DND-41 (cell line): ENCODE results near the gene TNFRSF19.

Experiments
- ATAC-seq: fragments of 200-7000 bp; cut with Tn5 transposase; 3 replicates; pipeline ENCODE4 v1.9.1; 2021; ENCODE audit warnings: low read depth; ENCODE audit not compliant: insufficient read depth
- DNase-seq: peaks from one replicate; pipeline ENCODE4 v3.0.0-alpha.2; 2020
- H2AFZ ChIP-seq: 2 replicates; pipeline ENCODE4 v1.6.0; 2012; ENCODE audit warnings: low read depth, low read length
- H3K27ac ChIP-seq: 2 replicates; pipeline ENCODE4 v1.5.1; 2012; ENCODE audit warnings: low read length, inconsistent platforms
- H3K27me3 ChIP-seq: fragments of 200-600 bp; sonication (generic); 2 replicates; pipeline ENCODE4 v1.6.0; 2012; ENCODE audit warnings: low read length, mild to moderate bottlenecking, inconsistent platforms; ENCODE audit not compliant: insufficient read depth, poor library complexity
- H3K36me3 ChIP-seq: 2 replicates; pipeline ENCODE4 v1.5.1; 2012; ENCODE audit warnings: low read length, inconsistent platforms; ENCODE audit not compliant: insufficient read depth
- H3K4me1 ChIP-seq: 2 replicates; pipeline ENCODE4 v1.5.1; 2012; ENCODE audit warnings: mild to moderate bottlenecking, low read length; ENCODE audit not compliant: insufficient read depth
- H3K4me2 ChIP-seq: 2 replicates; pipeline ENCODE4 v1.6.0; 2012; ENCODE audit warnings: mild to moderate bottlenecking, moderate library complexity, low read length, inconsistent platforms; ENCODE audit not compliant: insufficient read depth
- H3K4me3 ChIP-seq, 2 experiments: fragments of 200-600 bp in 1 of 2; shearing (Covaris generic) in 1 of 2; 2 replicates each; pipeline ENCODE4 v1.5.1; 2012 to 2016; ENCODE audit warnings: inconsistent platforms in 2 of 2, low read length in 2 of 2, mild to moderate bottlenecking in 2 of 2, low read depth in 1 of 2, moderate library complexity in 1 of 2
- H3K79me2 ChIP-seq: 2 replicates; pipeline ENCODE4 v1.6.0; 2012; ENCODE audit warnings: low read length, inconsistent platforms; ENCODE audit not compliant: insufficient read depth
- H3K9ac ChIP-seq: 2 replicates; pipeline ENCODE4 v1.6.0; 2012; ENCODE audit warnings: low read depth, mild to moderate bottlenecking, inconsistent platforms, low read length, moderate library complexity
- H3K9me3 ChIP-seq: 2 replicates; pipeline ENCODE4 v1.5.1; 2012; ENCODE audit warnings: low read length, moderate library complexity, mild to moderate bottlenecking, inconsistent platforms; ENCODE audit not compliant: insufficient read depth, severe bottlenecking
- H4K20me1 ChIP-seq: 2 replicates; pipeline ENCODE4 v1.6.0; 2012; ENCODE audit warnings: low read length; ENCODE audit not compliant: insufficient read depth
- CTCF ChIP-seq: IDR thresholded peaks from 2 replicates; pipeline ENCODE4 v1.5.1; 2012; ENCODE audit warnings: borderline replicate concordance, low read length, moderate library complexity, mild to moderate bottlenecking; ENCODE audit not compliant: poor library complexity, severe bottlenecking; ENCODE audit errors: extremely low read depth
- EZH2 ChIP-seq: IDR thresholded peaks from 3 replicates; pipeline ENCODE4 v1.6.1; 2012; ENCODE audit warnings: borderline replicate concordance, low read depth, mild to moderate bottlenecking, moderate library complexity, low read length, inconsistent platforms; ENCODE audit not compliant: severe bottlenecking

TNFRSF19 gene

GRCh38 chr13:23632741-23633140, 62.5 kb downstream of the TNFRSF19 start:
- ATAC-seq, result no peak
- H3K36me3 ChIP-seq, result no peaks in the 10 kb centered on the region
- H3K4me3 ChIP-seq, result no peak overlapping the region
- H3K9ac ChIP-seq, result no peak overlapping the region
- no peaks in the 10 kb centered on the region for H4K20me1 ChIP-seq
- H3K4me2 ChIP-seq, result no peak overlapping the region
- DNase-seq, result no peak
- no peak overlapping the region for H2AFZ ChIP-seq
- peaks cover 4% of the 10 kb centered on the region for H3K27me3 ChIP-seq
- H3K4me1 ChIP-seq, result no peaks in the 10 kb centered on the region
- no peaks in the 10 kb centered on the region for H3K9me3 ChIP-seq
- TF ChIP-seq CTCF, result no peak
- no peak for TF ChIP-seq EZH2
- no peak overlapping the region for H3K27ac ChIP-seq
- H3K79me2 ChIP-seq, result no peaks in the 10 kb centered on the region

GRCh38 chr13:23634897-23635296, 64.7 kb downstream of the TNFRSF19 start:
- Histone ChIP-seq H3K36me3 (no peaks in the 10 kb centered on the region), H3K4me3 (no peak overlapping the region), H3K79me2 (no peaks in the 10 kb centered on the region), H3K4me2 (no peak overlapping the region), H3K4me1 (no peaks in the 10 kb centered on the region), H4K20me1 (no peaks in the 10 kb centered on the region), H3K27ac (no peak overlapping the region), H2AFZ (no peak overlapping the region), H3K27me3 (peaks cover 4% of the 10 kb centered on the region), H3K9ac (no peak overlapping the region), H3K9me3 (no peaks in the 10 kb centered on the region)
- TF ChIP-seq EZH2 (no peak), CTCF (no peak)
- ATAC-seq (no peak), DNase-seq (no peak)

- Histone ChIP-seq H3K9me3 (no peaks in the 10 kb centered on the region), H4K20me1 (no peaks in the 10 kb centered on the region), H3K79me2 (no peaks in the 10 kb centered on the region), H3K4me2 (no peak overlapping the region), H3K27me3 (peaks cover 4% of the 10 kb centered on the region), H3K36me3 (no peaks in the 10 kb centered on the region), H2AFZ (no peak overlapping the region), H3K27ac (no peak overlapping the region), H3K4me1 (no peaks in the 10 kb centered on the region), H3K4me3 (no peak overlapping the region), H3K9ac (no peak overlapping the region)
- ATAC-seq (no peak), DNase-seq (no peak)
- no peak for TF ChIP-seq CTCF
- TF ChIP-seq EZH2, result no peak
Measured at GRCh38 chr13:23636360-23636759, 66.1 kb downstream of the TNFRSF19 start.

- Histone ChIP-seq H3K36me3 (no peaks in the 10 kb centered on the region), H3K4me3 (no peak overlapping the region), H2AFZ (no peak overlapping the region), H3K4me1 (no peaks in the 10 kb centered on the region), H3K9me3 (no peaks in the 10 kb centered on the region), H3K4me2 (no peak overlapping the region), H3K79me2 (no peaks in the 10 kb centered on the region), H3K9ac (no peak overlapping the region), H3K27me3 (peaks cover 4% of the 10 kb centered on the region), H3K27ac (no peak overlapping the region), H4K20me1 (no peaks in the 10 kb centered on the region)
- ATAC-seq (no peak), DNase-seq (no peak)
- no peak for TF ChIP-seq EZH2
- no peak for TF ChIP-seq CTCF
Measured at GRCh38 chr13:23637829-23638228, 67.6 kb downstream of the TNFRSF19 start.
